ENCODE results near the gene GSTM4.

- TF ChIP-seq POLR2AphosphoS5 (IDR thresholded peaks at IDR 0.05; ENCODE audit: low read depth, low read length): no peak
- TF ChIP-seq CTCF (IDR thresholded peaks at IDR 0.05): no peak
Measured at GRCh38 chr1:109658533-109659042, 2.7 kb downstream of the GSTM4 start.

Measured in Panc1 (cell line).